Suppressor macrophage treated with lipopolysaccharide for 1 hour (primary cell): ENCODE data around the gene DEK.
"Not testable (repeated sequence)": the region's sequence is repeated elsewhere in the genome, so short reads cannot be mapped to it uniquely, and the experiment has no call there.

Experiments used
- DNase-seq, 3 donors: peaks; one replicate each; pipeline ENCODE4 v3.0.0-alpha.2; 2020 to 2022

DEK gene

DNA sequence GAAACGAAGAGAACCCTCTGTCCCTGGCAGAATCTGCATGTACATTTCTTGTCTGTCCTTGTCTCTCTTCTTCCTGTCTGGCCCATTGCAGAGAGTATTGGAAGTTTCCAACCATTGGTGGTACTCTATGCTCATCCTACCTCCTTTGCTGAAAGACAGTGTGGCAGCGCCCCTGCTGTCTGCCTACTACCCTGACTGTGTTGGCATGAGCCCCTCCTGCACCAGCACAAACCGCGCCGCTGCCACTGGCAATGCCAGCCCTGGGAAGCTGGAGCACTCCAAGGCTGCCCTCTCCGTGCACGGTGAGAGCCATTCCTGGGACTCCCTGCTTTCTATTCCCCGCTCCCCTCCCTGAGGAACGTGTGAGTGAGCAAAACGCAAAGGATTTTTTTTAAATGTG lies 76.6 kb downstream of the DEK start:
- DNase-seq, result no peak

- DNase-seq, result peak; percentile 72 to 88 (median 72)
Measured at GRCh38 chr6:18186540-18187250, 77.6 kb downstream of the DEK start.

GRCh38 chr6:18186033-18186432 lies 78.3 kb downstream of the DEK start:
- peak in 2 of 3 donors; percentile 17 to 49 for DNase-seq

- no peak for DNase-seq
Measured at GRCh38 chr6:18185624-18186023, 78.7 kb downstream of the DEK start.

DNA sequence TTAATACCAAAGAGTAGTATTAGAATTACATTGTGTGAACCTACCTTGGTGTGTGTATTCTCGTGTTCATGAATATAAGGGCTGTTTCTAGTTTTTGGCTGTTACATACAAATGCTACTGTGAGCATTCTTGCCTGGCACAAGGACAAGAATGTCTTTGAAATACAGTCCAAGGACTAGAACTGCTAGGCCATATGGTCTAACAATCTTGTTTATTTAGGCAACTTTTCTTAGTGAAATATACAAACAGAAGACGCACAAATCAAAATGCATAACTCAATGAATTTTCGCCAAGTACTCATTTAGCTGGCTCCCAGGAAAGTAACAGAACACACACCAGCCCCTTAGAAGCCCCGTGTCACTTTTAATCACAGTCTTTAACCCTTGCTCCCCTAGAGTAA lies 80.6 kb downstream of the DEK start:
- DNase-seq, result no peak

DNA sequence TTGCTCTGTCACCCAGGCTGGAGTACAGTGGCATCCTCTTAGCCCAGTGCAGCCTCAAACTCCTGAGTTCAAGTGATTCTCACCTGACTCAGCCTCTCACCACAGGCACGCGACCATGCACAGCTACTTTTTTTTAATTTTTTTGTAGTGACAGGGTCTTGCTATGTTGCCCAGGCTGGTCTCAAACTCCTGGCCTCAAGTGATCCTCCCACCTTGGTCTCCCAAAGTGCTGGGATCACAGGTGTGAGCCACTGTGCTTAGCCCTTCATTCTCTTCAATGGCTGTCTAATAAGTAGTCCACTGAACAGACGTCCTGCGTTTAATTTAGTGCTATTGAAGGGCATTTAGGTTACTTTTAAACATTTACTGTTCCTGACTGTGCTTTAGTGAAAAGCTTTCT lies 81.8 kb downstream of the DEK start:
- no peak for DNase-seq

- DNase-seq, result peak; percentile 79 to 84 (median 81)
Measured at GRCh38 chr6:18179770-18180356, 84.5 kb downstream of the DEK start.

GRCh38 chr6:18178960-18179615 lies 85.2 kb downstream of the DEK start:
- peak in 2 of 3 donors; percentile 23 to 38 for DNase-seq

- peak; percentile 46 to 69 (median 51) for DNase-seq
Measured at GRCh38 chr6:18177286-18177965, 86.9 kb downstream of the DEK start.

DNA sequence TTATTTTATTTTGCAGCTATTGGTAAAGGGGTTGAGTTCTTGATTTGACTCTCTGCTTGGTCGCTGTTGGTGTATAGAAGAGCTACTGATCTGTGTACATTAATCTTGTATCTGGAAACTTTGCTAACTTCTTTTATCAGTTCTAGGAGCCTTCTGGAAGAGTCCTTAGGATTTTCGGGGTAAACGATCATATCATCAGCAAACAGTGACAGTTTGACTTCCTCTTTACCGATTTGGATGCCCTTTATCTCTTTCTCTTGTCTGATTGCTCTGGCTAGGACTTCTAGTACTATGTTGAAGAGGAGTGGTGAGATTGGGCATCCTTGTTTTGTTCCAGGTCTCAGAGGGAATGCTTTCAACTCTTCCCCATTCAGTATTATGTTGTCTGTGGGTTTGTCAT lies 88.1 kb downstream of the DEK start:
- DNase-seq, result not testable (repeated sequence)
